ENCODE results near the gene TNFRSF19.

- TF ChIP-seq, protein P1, sequence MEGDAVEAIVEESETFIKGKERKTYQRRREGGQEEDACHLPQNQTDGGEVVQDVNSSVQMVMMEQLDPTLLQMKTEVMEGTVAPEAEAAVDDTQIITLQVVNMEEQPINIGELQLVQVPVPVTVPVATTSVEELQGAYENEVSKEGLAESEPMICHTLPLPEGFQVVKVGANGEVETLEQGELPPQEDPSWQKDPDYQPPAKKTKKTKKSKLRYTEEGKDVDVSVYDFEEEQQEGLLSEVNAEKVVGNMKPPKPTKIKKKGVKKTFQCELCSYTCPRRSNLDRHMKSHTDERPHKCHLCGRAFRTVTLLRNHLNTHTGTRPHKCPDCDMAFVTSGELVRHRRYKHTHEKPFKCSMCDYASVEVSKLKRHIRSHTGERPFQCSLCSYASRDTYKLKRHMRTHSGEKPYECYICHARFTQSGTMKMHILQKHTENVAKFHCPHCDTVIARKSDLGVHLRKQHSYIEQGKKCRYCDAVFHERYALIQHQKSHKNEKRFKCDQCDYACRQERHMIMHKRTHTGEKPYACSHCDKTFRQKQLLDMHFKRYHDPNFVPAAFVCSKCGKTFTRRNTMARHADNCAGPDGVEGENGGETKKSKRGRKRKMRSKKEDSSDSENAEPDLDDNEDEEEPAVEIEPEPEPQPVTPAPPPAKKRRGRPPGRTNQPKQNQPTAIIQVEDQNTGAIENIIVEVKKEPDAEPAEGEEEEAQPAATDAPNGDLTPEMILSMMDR (IDR thresholded peaks at IDR 0.05; ENCODE audit: low read length): no peak
- TF ChIP-seq EZH2 (optimal IDR thresholded peaks at IDR 0.05; ENCODE audit: low read depth, low read length): no peak
These were observed 42.5 kb downstream of the TNFRSF19 start for GRCh38 chr13:23612731-23613130.

Data from MM.1S (cell line).